ENCODE data around the gene MAFG. TPM values are rescaled to one million over a fixed set of nuclear protein-coding genes. Genes with fewer than 3 reads are reported as not detected.

MAFG gene
- total and polyA plus RNA-seq, 2 of the 13 experiments (the other 11 are each of a cell fraction or from before 2014, with no cell fraction given), result 14.5 to 20.0 TPM

DNA sequence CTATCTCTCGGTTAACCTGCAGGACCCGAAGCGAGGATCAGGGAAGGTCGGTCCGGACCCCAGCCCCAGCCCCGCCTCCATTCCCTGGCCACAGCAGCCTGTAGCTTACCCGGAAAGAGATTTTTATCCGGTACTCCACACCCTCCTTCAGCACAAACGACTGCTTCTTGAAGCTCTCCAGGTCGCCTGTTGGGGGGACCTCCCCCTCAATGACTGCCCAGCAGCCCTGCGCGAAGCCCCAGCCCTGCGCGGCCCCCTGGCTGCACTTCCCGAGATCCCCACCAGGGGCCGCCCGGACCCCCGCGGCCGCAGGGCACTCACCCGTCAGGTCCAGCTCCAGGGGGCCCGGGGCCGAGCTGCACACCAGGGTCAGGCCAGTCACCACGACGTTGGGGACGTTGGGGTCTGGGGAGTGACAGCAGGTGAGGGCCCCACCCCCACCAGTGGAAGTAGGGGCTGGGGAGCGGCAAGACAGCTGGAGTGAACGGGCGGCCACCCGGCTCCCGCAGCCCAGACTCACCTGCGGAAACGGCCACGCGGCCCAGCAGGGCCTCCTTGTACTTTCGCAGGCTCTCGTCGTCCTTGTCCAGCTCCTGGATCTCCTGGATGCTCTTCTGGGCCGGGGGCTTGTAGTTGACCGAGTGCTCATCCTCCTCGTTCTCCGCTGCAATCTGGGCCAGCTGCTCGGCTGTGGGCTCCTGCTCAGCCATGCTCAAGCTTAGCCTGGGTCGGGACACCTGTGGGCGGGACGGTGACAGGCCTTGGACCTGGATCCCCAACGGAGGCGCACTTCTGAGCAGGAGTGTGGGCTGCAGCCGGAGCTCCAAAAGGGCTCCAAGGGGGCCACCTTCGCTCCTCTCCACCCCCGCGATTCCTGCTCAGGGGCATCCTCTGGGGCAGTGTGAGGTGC lies 58.1 kb downstream of the MAFG start (continued):
- TF ChIP-seq YEATS4 (CRISPR knock-in tag; IDR thresholded peaks at IDR 0.05; ENCODE audit: borderline replicate concordance) (peak; percentile 43; the same call in 1 of the 2 replicates), TGIF2 (CRISPR knock-in tag; IDR thresholded peaks at IDR 0.05) (no peak), ZNF512B (CRISPR knock-in tag; IDR thresholded peaks at IDR 0.05; ENCODE audit: borderline replicate concordance) (no peak), AGO1 (IDR thresholded peaks at IDR 0.05; ENCODE audit: low read depth, low read length, poor library complexity, severe bottlenecking) (peak; percentile 96), ZNF251 (CRISPR knock-in tag; IDR thresholded peaks at IDR 0.05) (0 out of 2 replicates have a peak, but pooled peaks have one; percentile 5), THAP11 (CRISPR knock-in tag; IDR thresholded peaks at IDR 0.05) (peak; percentile 19; the same call in 1 of the 2 replicates), SUZ12 (IDR thresholded peaks at IDR 0.05; ENCODE audit: low read depth, low read length) (no peak), FOXO1 (CRISPR knock-in tag; IDR thresholded peaks at IDR 0.05) (no peak), STAT5B (CRISPR knock-in tag; IDR thresholded peaks at IDR 0.05) (peak; percentile 55; the same call in 1 of the 2 replicates), ZNF552 (CRISPR knock-in tag; IDR thresholded peaks at IDR 0.05; ENCODE audit: borderline replicate concordance) (no peak; the same call in 1 of the 2 replicates), SP2 (CRISPR knock-in tag; IDR thresholded peaks at IDR 0.05) (no peak), TOPORS (CRISPR knock-in tag; IDR thresholded peaks at IDR 0.05) (peak; percentile 94), IRF1 (CRISPR knock-in tag; IDR thresholded peaks at IDR 0.05; ENCODE audit: low read depth) (no peak), KDM3A (CRISPR knock-in tag; IDR thresholded peaks at IDR 0.05; ENCODE audit: low read depth) (peak; percentile 61; the same call in 1 of the 2 replicates), ZMYM4 (CRISPR knock-in tag; IDR thresholded peaks at IDR 0.05) (no peak), THAP7 (CRISPR knock-in tag; IDR thresholded peaks at IDR 0.05) (no peak), ARNT (IDR thresholded peaks at IDR 0.05) (no peak), NFKBIZ (CRISPR knock-in tag; IDR thresholded peaks at IDR 0.05) (no peak), PAWR (CRISPR knock-in tag; IDR thresholded peaks at IDR 0.05; ENCODE audit: borderline replicate concordance) (no peak), ZNF484 (CRISPR knock-in tag; IDR thresholded peaks at IDR 0.05; ENCODE audit: borderline replicate concordance, low read depth) (no peak), SRF (IDR thresholded peaks at IDR 0.05; ENCODE audit: low read depth, low read length) (no peak), NFRKB (IDR thresholded peaks at IDR 0.05) (no peak), SP1 (IDR thresholded peaks at IDR 0.05) (no peak), SP1 (CRISPR knock-in tag; IDR thresholded peaks at IDR 0.05) (no peak), ZNF768 (CRISPR knock-in tag; IDR thresholded peaks at IDR 0.05) (peak; percentile 72)
- TF ChIP-seq, protein P1, sequence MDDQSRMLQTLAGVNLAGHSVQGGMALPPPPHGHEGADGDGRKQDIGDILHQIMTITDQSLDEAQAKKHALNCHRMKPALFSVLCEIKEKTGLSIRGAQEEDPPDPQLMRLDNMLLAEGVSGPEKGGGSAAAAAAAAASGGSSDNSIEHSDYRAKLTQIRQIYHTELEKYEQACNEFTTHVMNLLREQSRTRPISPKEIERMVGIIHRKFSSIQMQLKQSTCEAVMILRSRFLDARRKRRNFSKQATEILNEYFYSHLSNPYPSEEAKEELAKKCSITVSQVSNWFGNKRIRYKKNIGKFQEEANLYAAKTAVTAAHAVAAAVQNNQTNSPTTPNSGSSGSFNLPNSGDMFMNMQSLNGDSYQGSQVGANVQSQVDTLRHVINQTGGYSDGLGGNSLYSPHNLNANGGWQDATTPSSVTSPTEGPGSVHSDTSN (CRISPR knock-in tag; IDR thresholded peaks at IDR 0.05; ENCODE audit: borderline replicate concordance), result 0 out of 2 replicates have a peak, but pooled peaks have one; percentile 35

Measured in HepG2 (cell line).